ENCODE results near the gene TLX2. TPM values are rescaled to one million over a fixed set of nuclear protein-coding genes. Genes with fewer than 3 reads are reported as not detected.

Gene TLX2
- total RNA-seq, 1 donor from 2014 or later: not detected

DNA sequence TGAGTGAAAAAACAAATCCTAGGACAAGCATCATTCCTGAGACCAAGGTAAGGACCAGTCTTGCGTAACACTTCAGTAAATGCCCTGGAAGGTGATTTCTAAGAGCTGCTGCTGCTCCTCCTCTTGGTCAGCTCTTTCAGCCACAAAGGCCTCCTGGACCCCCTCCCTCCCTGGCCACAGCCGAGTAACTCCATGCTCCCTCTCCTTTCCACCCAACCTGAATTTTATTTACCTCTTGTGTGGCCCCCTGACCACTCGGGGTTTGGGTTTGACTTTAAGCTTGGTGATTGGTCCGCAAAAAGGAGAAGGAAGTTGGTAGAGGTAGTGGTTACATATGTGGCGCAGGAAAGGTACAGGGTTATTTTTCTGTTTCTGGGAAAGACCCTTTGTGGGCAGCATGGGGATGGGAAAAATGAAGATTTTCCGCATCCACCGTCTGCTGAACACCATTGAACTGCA lies 24.7 kb downstream of the TLX2 start:
- H3K4me3 ChIP-seq (ENCODE audit: low read depth, low read length): no peak overlapping the region
- TF ChIP-seq, protein P1, sequence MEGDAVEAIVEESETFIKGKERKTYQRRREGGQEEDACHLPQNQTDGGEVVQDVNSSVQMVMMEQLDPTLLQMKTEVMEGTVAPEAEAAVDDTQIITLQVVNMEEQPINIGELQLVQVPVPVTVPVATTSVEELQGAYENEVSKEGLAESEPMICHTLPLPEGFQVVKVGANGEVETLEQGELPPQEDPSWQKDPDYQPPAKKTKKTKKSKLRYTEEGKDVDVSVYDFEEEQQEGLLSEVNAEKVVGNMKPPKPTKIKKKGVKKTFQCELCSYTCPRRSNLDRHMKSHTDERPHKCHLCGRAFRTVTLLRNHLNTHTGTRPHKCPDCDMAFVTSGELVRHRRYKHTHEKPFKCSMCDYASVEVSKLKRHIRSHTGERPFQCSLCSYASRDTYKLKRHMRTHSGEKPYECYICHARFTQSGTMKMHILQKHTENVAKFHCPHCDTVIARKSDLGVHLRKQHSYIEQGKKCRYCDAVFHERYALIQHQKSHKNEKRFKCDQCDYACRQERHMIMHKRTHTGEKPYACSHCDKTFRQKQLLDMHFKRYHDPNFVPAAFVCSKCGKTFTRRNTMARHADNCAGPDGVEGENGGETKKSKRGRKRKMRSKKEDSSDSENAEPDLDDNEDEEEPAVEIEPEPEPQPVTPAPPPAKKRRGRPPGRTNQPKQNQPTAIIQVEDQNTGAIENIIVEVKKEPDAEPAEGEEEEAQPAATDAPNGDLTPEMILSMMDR (conservative IDR thresholded peaks at IDR 0.05; ENCODE audit: low read depth, low read length): no peak
- no peak for DNase-seq (ENCODE audit: low read depth)

DNA sequence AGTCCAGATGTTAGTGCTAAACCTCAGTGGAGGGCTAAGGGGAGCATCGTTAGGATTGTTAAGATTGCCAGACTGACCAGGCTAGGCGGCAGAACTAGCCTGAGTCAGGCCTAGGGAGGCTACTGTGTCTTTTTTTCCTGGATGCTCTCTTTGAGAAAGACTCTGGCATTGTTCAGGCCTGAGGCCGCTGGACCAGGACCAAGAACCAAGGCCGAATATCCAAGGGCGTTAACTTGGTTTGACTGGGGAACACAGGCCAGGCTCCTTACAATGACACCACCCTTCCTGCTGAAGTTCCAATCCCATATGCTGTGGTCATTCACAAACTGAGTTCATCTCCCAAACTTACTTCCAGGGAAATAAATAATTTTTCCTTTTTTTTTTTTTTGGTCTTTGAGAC lies 26.0 kb downstream of the TLX2 start:
- TF ChIP-seq, protein P1 (conservative IDR thresholded peaks at IDR 0.05; ENCODE audit: low read depth, low read length): no peak
- DNase-seq (ENCODE audit: low read depth): no peak
- no peak overlapping the region for H3K4me3 ChIP-seq (ENCODE audit: low read depth, low read length)

GRCh38 chr2:74542978-74543377 lies 28.7 kb downstream of the TLX2 start:
- DNase-seq (ENCODE audit: low read depth): no peak
- TF ChIP-seq, protein P1 (conservative IDR thresholded peaks at IDR 0.05; ENCODE audit: low read depth, low read length): no peak

DNA sequence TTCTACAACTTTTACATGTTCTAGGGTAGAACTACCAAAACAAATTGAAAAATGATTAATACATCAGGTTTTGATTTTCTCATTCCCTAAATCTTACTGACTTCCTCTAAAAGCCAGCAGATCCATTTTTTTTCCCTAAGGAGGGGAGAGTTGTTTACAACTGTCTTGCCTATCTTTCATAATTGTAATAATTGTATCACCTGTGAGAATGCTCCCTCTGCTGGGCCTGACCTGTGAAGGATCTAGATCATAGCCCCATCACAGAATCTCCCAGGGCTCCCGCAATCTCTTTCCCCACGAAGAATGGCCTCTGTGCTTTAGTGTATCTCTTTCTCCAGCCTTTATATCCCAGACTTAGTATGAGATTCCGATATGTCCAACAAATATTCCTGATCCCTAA lies 30.4 kb downstream of the TLX2 start:
- DNase-seq (ENCODE audit: low read depth): no peak
- H3K4me3 ChIP-seq (ENCODE audit: low read depth, low read length): no peak overlapping the region

More at GRCh38 chr2:74542978-74543377, 28.7 kb downstream of the TLX2 start:
- no peak overlapping the region for H3K4me3 ChIP-seq (ENCODE audit: low read depth, low read length)

GRCh38 chr2:74546004-74546403 lies 31.8 kb downstream of the TLX2 start:
- TF ChIP-seq, protein P1 (conservative IDR thresholded peaks at IDR 0.05; ENCODE audit: low read depth, low read length): no peak
- no peak for DNase-seq (ENCODE audit: low read depth)

More for the DNA sequence above, 30.4 kb downstream of the TLX2 start:
- TF ChIP-seq, protein P1 (conservative IDR thresholded peaks at IDR 0.05; ENCODE audit: low read depth, low read length): peak; percentile 41

DNA sequence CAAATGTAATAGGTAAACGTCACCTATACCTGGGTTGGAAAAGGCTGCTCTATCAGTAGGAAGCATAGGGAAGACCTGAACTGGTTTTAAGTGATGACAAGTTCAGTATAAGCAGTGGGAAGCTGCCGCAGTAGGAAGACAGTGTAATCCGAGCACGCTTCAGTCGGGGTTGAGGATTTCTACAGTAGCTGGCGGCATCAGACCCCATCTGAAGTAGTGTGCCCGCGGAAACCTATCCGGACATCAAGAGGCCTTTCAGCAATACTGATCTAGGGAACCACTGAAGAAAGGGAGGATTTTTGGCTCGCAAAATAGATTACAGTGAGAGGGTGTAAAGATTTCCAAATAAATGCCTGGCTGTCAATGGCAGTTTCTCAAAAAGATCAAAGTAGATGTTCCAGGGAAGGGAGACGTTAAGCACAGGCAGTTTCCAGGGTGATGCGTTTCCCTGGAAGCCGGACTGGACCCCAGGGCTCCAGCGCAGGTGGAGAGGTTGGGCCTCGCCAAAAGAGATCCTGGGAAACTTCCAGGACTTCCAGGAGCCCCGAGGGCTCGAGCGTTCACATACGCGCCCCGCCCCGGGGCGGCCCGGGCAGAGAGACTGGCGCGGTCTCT lies 34.1 kb downstream of the TLX2 start:
- DNase-seq (ENCODE audit: low read depth): no peak
- TF ChIP-seq, protein P1 (conservative IDR thresholded peaks at IDR 0.05; ENCODE audit: low read depth, low read length): no peak
- peak overlapping the region; percentile 71 for H3K4me3 ChIP-seq (ENCODE audit: low read depth, low read length)

More at GRCh38 chr2:74546004-74546403, 31.8 kb downstream of the TLX2 start:
- no peak overlapping the region for H3K4me3 ChIP-seq (ENCODE audit: low read depth, low read length)
